MCF 10A (cell line): ENCODE data around the gene FBXO7. TPM values are rescaled to one million over a fixed set of nuclear protein-coding genes. Genes with fewer than 3 reads are reported as not detected.
A peak's percentile ranks its signal among the peaks of the same experiment; 100 is the strongest.

ENCODE experiments used
- BruUV-seq: library from RNA; stranded (reverse); fragments of 400-500 nt; replicated peaks from 2 replicates; lab custom pipeline; 2021; lab: Mats Ljungman, UMichigan
- CTCF ChIA-PET: fragments of 300-600 bp; sonication (Branson Sonifier 250); formaldehyde crosslinking; extraction: SDS; loops from one replicate; lab custom pipeline; 2021; ENCODE audit warnings: antibody characterized with exemption, inconsistent platforms; lab: Yijun Ruan, JAX
- POLR2A ChIA-PET: fragments of 300-600, 350-650 bp; sonication (Branson Sonifier 250); formaldehyde crosslinking; extraction: SDS; loops from one replicate; lab custom pipeline; 2020; ENCODE audit warnings: antibody characterized with exemption, inconsistent platforms; lab: Yijun Ruan, JAX
- DNase-seq: peaks from one replicate; pipeline ENCODE4 v3.0.0-alpha.2; 2018; ENCODE audit not compliant: unreplicated experiment
- H3K27ac Mint-ChIP-seq: one replicate; pipeline ENCODE4 v1.8.0; 2022; ENCODE audit warnings: mild to moderate bottlenecking, low read depth, mixed read lengths; ENCODE audit not compliant: unreplicated experiment
- H3K27me3 Mint-ChIP-seq: one replicate; pipeline ENCODE4 v1.8.0; 2022; ENCODE audit warnings: mixed read lengths; ENCODE audit not compliant: insufficient read depth, unreplicated experiment
- H3K36me3 Mint-ChIP-seq: one replicate; pipeline ENCODE4 v1.8.0; 2022; ENCODE audit warnings: mild to moderate bottlenecking, moderate library complexity, mixed read lengths; ENCODE audit not compliant: insufficient read depth, unreplicated experiment
- H3K4me1 Mint-ChIP-seq: one replicate; pipeline ENCODE4 v1.8.0; 2022; ENCODE audit warnings: mixed read lengths; ENCODE audit not compliant: insufficient read depth, unreplicated experiment
- H3K4me3 Mint-ChIP-seq: one replicate; pipeline ENCODE4 v1.8.0; 2022; ENCODE audit warnings: mild to moderate bottlenecking, moderate library complexity, mixed read lengths; ENCODE audit not compliant: unreplicated experiment
- H3K9me3 Mint-ChIP-seq: one replicate; pipeline ENCODE4 v1.8.0; 2022; ENCODE audit warnings: mixed read lengths; ENCODE audit not compliant: unreplicated experiment
- CTCF ChIP-seq: fragments of 200-600 bp; IDR thresholded peaks from one replicate; pipeline ENCODE4 v1.8.0; 2022; ENCODE audit warnings: antibody characterized with exemption, mild to moderate bottlenecking; ENCODE audit not compliant: unreplicated experiment
- intact Hi-C: fragments of 100-400 bp; cut with micrococcal nuclease; formaldehyde crosslinking; loops from 2 replicates; pipeline ENCODE4 v1.14.1; 2022
- total RNA-seq: library from RNA; stranded (reverse); gene quantifications from 2 replicates; pipeline ENCODE4 v1.2.3, GENCODE V29; 2022

Gene FBXO7
- total RNA-seq, 1 experiment from 2014 or later, result 76.9 TPM

GRCh38 chr22:32528984-32529982, 54.7 kb downstream of the FBXO7 start:
- H3K27me3 Mint-ChIP-seq, result no peaks in the 10 kb centered on the region
- peak; percentile 76 for DNase-seq
- intact Hi-C loops, result loop anchor here (1.0 kb wide), 5 partner anchors 131 to 674 kb away; no protein-coding TSS in a partner anchor
- H3K27ac Mint-ChIP-seq, result no peak overlapping the region
- no peaks in the 10 kb centered on the region for H3K36me3 Mint-ChIP-seq
- H3K9me3 Mint-ChIP-seq, result no peaks in the 10 kb centered on the region
- POLR2A ChIA-PET, result interaction anchor here (0.5 to 1.6 kb wide), 8 partner anchors 21 to 473 kb away, joined by 3 to 4 read pairs (median 3); no protein-coding TSS in a partner anchor
- CTCF ChIA-PET, result interaction anchor here (0.6 to 9.8 kb wide), 43 partner anchors 10 to 680 kb away, joined by 3 to 195 read pairs (median 4); partner anchors contain the start of gene TIMP3
- no TSS peak for BruUV-seq
- peak; percentile 85 for TF ChIP-seq CTCF
- no peak overlapping the region for H3K4me3 Mint-ChIP-seq
- H3K4me1 Mint-ChIP-seq, result peaks cover 26% of the 10 kb centered on the region

GRCh38 chr22:32531228-32531627, 56.6 kb downstream of the FBXO7 start:
- Mint-ChIP-seq H3K27me3 (no peaks in the 10 kb centered on the region), H3K36me3 (no peaks in the 10 kb centered on the region), H3K4me1 (peaks cover 26% of the 10 kb centered on the region), H3K27ac (no peak overlapping the region), H3K4me3 (no peak overlapping the region), H3K9me3 (no peaks in the 10 kb centered on the region)
- intact Hi-C loops, result no loop called here
- no peak for DNase-seq
- ChIA-PET CTCF (interaction anchor here (0.6 to 9.8 kb wide), 9 partner anchors 266 to 1001 kb away, joined by 3 to 195 read pairs (median 4); partner anchors contain the start of gene TIMP3), POLR2A (no interaction called here)
- no TSS peak for BruUV-seq
- no peak for TF ChIP-seq CTCF

GRCh38 chr22:32531931-32532819, 57.6 kb downstream of the FBXO7 start:
- Mint-ChIP-seq H3K27ac (peak overlapping the region; percentile 81), H3K36me3 (no peaks in the 10 kb centered on the region), H3K9me3 (no peaks in the 10 kb centered on the region), H3K4me1 (peaks cover 26% of the 10 kb centered on the region), H3K4me3 (peak overlapping the region; percentile 49), H3K27me3 (no peaks in the 10 kb centered on the region)
- ChIA-PET CTCF (interaction anchor here (0.6 to 9.8 kb wide), 10 partner anchors 9 to 671 kb away, joined by 3 to 195 read pairs (median 3); partner anchors contain the start of gene TIMP3), POLR2A (interaction anchor here (0.6 to 1.3 kb wide), 2 partner anchors 295 to 469 kb away, joined by 3 read pairs; no protein-coding TSS in a partner anchor)
- BruUV-seq, result no TSS peak
- DNase-seq, result peak; percentile 75
- TF ChIP-seq CTCF, result no peak
- intact Hi-C loops, result no loop called here
